Measurements from ENCODE around the gene SPATS2. TPM values are rescaled to one million over a fixed set of nuclear protein-coding genes. Genes with fewer than 3 reads are reported as not detected.
A peak's percentile ranks its signal among the peaks of the same experiment; 100 is the strongest.

The SPATS2 gene
- total RNA-seq, 4 donors from 2014 or later, result 10.5 to 39.3 (median 21.0) TPM

DNA sequence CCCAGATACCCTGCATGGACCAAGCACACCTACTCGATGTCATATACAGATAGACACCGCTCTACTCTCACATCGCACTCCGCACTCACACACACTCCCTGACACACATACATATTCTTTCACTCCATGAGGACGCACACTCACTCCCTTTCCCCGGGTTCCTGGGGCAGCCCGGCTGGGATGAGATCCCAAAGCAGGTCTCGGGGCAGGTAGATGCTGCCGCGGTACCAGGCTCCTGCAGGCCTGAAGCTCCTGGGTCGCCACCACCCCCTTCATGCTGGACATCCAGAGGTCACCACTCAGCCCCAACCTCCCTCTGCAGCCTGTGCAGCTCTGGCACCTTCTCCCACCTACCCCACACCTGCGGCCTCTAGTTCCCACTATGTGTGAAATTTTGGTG lies 32.6 kb upstream of the SPATS2 start:
- 75 to 89% methylated on average over 3 to 12 of the region's 12 CpGs for WGBS, 2 donors (ENCODE audit: low coverage in 1 of 2)
- H3K36me3 ChIP-seq, result no peaks in the 10 kb centered on the region
- DNase-seq, result no peak
- no peaks in the 10 kb centered on the region for H3K9me3 ChIP-seq
- no peak overlapping the region for H3K4me3 ChIP-seq
- H3K27me3 ChIP-seq, result peaks cover 71% of the 10 kb centered on the region
- intact Hi-C loops (cut with DNase I; ENCODE audit: low total_unique reads) (no loop called here), in situ Hi-C loops (cut with MboI; ENCODE audit: low pct_ligation_motif_present in 1 of 4, low pct_unique_long_range_greater_than_20kb in 1 of 4, low sequenced_read_pairs in 3 of 4) (loop anchor here in 1 of 4 donors (10.0 kb wide), 1 partner anchor 50 kb away; no protein-coding TSS in a partner anchor)
- H3K4me1 ChIP-seq, result peaks cover 4 to 31% (median 18%) of the 10 kb centered on the region in 4 donors
- no peak overlapping the region for H3K27ac ChIP-seq
- TF ChIP-seq POLR2AphosphoS5 (IDR thresholded peaks at IDR 0.05) (no peak), POLR2A (IDR thresholded peaks at IDR 0.05) (no peak), EP300 (IDR thresholded peaks at IDR 0.05; ENCODE audit: low read depth) (no peak)
- TF ChIP-seq, protein P1, sequence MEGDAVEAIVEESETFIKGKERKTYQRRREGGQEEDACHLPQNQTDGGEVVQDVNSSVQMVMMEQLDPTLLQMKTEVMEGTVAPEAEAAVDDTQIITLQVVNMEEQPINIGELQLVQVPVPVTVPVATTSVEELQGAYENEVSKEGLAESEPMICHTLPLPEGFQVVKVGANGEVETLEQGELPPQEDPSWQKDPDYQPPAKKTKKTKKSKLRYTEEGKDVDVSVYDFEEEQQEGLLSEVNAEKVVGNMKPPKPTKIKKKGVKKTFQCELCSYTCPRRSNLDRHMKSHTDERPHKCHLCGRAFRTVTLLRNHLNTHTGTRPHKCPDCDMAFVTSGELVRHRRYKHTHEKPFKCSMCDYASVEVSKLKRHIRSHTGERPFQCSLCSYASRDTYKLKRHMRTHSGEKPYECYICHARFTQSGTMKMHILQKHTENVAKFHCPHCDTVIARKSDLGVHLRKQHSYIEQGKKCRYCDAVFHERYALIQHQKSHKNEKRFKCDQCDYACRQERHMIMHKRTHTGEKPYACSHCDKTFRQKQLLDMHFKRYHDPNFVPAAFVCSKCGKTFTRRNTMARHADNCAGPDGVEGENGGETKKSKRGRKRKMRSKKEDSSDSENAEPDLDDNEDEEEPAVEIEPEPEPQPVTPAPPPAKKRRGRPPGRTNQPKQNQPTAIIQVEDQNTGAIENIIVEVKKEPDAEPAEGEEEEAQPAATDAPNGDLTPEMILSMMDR (IDR thresholded peaks at IDR 0.05), result no peak

DNA sequence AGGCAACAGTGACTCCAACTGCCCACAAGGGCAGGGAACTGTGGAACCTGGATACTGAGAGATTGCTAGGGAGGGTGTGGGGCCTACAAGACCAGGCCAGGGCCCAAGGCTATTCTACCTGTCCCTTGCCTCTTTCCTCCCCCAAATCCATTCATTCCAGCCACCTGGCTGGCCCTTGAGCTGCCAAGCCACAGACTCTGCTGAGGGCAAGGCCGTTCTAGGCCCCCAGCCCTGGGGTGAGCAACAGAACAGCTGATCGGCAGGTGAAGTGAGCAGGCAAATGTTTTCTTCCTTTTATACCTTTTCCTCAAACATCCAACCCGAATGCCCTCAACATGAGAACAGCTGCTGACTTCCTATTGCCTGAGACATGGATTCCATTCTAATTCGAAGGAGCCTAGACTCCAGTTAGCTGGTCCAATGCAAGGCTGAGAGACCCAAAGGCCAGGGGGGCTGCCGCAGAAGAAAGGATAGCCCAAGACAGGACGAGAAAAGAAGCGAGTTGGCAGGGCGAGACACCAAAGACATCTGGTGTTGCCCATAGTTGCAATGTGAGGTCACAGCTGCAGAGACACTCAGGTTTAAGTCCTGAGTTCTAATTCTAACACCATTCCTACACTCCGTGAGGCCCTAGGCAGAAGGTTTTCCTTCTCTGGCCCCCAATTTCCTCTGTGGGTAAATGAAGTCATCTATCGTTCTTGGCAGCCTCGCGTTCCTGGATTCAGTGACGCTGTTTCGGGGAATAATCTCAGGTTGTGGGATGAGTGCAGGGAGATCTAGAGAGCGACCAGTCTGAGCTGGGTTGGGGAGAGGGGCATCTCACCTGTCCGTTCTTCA lies 31.9 kb upstream of the SPATS2 start:
- H3K4me3 ChIP-seq, result no peak overlapping the region
- no peak for DNase-seq
- no peaks in the 10 kb centered on the region for H3K9me3 ChIP-seq
- WGBS, 2 donors (ENCODE audit: low coverage in 1 of 2), result 75 to 76% methylated on average over 5 to 16 of the region's 16 CpGs
- intact Hi-C loops (cut with DNase I; ENCODE audit: low total_unique reads) (no loop called here), in situ Hi-C loops (cut with MboI; ENCODE audit: low pct_ligation_motif_present in 1 of 4, low pct_unique_long_range_greater_than_20kb in 1 of 4, low sequenced_read_pairs in 3 of 4) (loop anchor here in 1 of 4 donors (10.0 kb wide), 1 partner anchor 51 kb away; no protein-coding TSS in a partner anchor)
- no peak for TF ChIP-seq EP300 (IDR thresholded peaks at IDR 0.05; ENCODE audit: low read depth)
- no peak for TF ChIP-seq POLR2AphosphoS5 (IDR thresholded peaks at IDR 0.05)
- TF ChIP-seq, protein P1 (IDR thresholded peaks at IDR 0.05), result no peak
- no peak for TF ChIP-seq POLR2A (IDR thresholded peaks at IDR 0.05)
- peaks cover 71% of the 10 kb centered on the region for H3K27me3 ChIP-seq
- no peaks in the 10 kb centered on the region for H3K36me3 ChIP-seq
- no peak overlapping the region for H3K27ac ChIP-seq
- H3K4me1 ChIP-seq, result peaks cover 4 to 33% (median 18%) of the 10 kb centered on the region in 4 donors

DNA sequence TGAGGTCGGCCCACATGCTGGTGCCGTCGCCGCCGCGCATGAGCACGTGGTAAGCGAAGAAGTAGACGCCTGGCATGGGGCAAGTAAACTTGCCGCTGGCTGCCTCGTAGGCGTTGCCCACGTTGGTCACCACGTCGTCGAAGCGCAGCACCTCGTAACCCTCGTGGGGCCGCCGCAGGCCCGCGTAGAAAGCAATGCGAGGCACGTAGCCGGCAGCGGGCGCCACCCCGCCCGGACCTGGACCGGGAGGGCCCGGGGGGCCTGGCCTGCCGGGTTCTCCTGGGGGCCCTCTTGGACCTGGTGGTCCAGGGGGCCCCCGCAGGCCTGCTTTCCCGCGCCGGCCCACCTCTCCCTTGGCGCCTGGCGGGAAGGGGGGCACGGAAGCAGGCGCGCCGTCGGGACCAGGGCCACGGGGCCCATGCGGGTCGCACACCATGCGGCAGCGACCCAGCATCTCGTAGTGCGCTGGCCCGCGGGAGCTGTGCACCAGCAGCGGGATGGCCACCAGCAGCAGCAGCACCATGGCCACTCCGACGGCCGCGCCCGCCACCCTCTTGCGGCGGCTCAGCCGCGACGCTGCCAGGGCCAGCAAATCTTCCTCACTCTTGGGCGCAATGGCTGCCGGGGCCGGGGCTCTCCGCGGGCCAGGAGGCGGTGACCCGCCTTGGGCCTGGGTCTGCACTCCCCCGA lies 31.2 kb upstream of the SPATS2 start:
- Histone ChIP-seq H3K27me3 (peaks cover 71% of the 10 kb centered on the region), H3K4me1 (peaks cover 4 to 32% (median 18%) of the 10 kb centered on the region in 4 donors), H3K27ac (no peak overlapping the region), H3K36me3 (no peaks in the 10 kb centered on the region), H3K9me3 (no peaks in the 10 kb centered on the region), H3K4me3 (peak overlapping the region in 1 of 4 donors; percentile 26)
- in situ Hi-C loops (cut with MboI; ENCODE audit: low pct_ligation_motif_present in 1 of 4, low pct_unique_long_range_greater_than_20kb in 1 of 4, low sequenced_read_pairs in 3 of 4) (loop anchor here in 1 of 4 donors (10.0 kb wide), 1 partner anchor 51 kb away; no protein-coding TSS in a partner anchor), intact Hi-C loops (cut with DNase I; ENCODE audit: low total_unique reads) (no loop called here)
- 35% methylated on average over 41 of the region's 72 CpGs; no CpG with 5 or more reads in 1 of the 2 donors for WGBS, 2 donors (ENCODE audit: low coverage in 1 of 2)
- TF ChIP-seq, protein P1 (IDR thresholded peaks at IDR 0.05), result no peak
- TF ChIP-seq POLR2A (IDR thresholded peaks at IDR 0.05), result no peak
- no peak for TF ChIP-seq EP300 (IDR thresholded peaks at IDR 0.05; ENCODE audit: low read depth)
- no peak for TF ChIP-seq POLR2AphosphoS5 (IDR thresholded peaks at IDR 0.05)
- DNase-seq, result no peak

Measured in transverse colon (tissue), 4 donors.